ENCODE data around the gene ARHGEF1.

Gene ARHGEF1

DNA sequence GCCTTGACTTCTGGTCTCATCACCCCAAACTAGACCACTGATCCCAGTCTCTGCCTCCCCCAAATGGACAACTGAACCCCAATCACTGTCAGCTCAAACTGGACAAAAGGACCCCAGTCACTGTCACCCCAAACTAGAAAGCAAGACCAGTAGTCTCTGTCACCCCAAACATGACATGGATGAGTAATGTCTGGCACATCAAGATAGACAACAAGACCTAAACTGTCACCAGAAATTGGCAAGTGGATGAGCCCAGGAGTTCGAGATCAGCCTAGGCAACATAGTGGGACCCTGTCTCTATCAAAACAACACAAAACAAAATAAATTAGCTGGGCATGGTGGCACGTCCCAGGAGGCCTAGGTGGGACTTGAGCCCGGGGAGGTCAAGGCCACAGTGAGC, 64.1 kb downstream of the ARHGEF1 start:
- no peak for DNase-seq (ENCODE audit: low read depth in 1 of 2, low spot score in 1 of 2)

- peak; percentile 86 for DNase-seq (ENCODE audit: low read depth in 1 of 2, low spot score in 1 of 2)
Observed at GRCh38 chr19:41951686-41952172, 68.7 kb downstream of the ARHGEF1 start.

- DNase-seq (ENCODE audit: low read depth in 1 of 2, low spot score in 1 of 2): no peak
Observed at GRCh38 chr19:41955521-41955920, 72.5 kb downstream of the ARHGEF1 start.

DNA sequence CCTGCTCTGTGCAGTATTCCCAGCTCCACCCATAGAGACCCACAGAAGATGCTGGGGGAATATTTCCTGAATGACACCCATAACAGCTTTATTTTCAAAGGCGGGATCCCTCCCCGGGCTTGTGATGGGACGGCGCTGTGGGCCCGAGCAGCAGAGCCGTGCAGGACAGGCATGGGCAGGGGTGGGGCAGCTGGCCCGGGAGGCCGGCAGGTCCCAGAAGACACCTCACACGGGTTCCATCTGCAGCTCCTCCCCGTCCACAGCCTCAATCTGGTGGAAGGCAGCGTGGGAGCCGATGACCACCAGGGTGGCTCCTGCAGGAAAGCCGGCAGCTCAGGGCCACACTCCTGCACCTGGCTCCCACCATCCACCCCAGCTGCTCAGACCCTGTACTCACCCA, 73.6 kb downstream of the ARHGEF1 start:
- no peak for DNase-seq (ENCODE audit: low read depth in 1 of 2, low spot score in 1 of 2)

All from activated CD4-positive, alpha-beta T cell treated with anti-CD3 and anti-CD28 coated beads, Interleukin-2, amount 50 U/mL, for 24 hours (primary cell).